Measurements from ENCODE around the gene CHGA. TPM values are rescaled to one million over a fixed set of nuclear protein-coding genes. Genes with fewer than 3 reads are reported as not detected.

The CHGA gene
- total RNA-seq, 6 donors from 2014 or later: 0.46 to 0.81 TPM; not detected in 4

DNA sequence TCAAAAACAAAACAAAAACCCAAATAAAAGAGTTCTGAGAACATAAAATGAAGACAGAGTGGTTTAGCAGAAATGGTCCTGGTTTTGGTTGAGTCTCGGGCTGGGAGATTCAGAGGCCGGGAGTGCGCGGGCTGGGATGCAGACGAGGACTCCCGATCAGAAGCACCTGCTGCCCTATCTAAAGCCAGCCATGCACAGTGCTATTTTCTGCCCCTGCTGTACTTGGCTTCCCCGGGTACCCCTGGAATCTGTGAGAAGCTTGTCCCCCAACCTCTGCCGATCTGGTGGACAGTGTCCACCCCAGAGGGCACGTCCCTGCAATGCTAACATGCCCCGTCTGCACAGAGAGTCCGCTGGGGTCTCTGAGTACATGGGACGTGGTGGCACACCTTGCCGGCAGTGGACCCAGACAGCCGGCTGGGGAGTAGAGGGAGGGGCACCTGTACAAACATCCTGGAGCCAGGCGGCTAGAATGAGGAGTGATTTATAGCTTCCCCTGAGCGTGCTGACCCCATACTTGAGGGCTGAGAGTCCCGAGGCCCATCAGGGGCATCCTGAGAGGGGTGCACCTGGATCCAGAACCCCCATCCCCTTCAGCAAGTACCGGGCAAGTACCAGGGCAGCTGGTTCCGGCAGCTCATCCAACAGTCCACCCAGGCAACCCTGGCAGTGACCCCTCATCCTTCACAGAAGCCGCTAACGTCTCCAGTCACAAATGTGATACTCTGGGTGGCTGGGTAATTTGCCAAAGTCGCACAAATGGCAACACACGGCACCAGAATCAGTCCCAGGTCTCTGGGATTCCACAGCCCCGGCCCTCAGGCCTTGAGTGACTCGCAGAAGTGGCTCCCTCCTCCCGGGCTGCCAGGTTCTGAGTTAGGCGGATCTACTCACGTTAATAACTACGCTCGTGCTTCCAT is 37.1 kb downstream of the CHGA start:
- Histone ChIP-seq H3K9me3 (no peaks in the 10 kb centered on the region), H3K4me3 (no peak overlapping the region), H3K27me3 (no peaks in the 10 kb centered on the region), H3K4me1 (peaks cover 0 to 14% (median 9%) of the 10 kb centered on the region in 4 donors), H3K36me3 (peaks cover 6 to 58% (median 41%) of the 10 kb centered on the region in 4 donors), H3K27ac (no peak overlapping the region)
- ATAC-seq (ENCODE audit: low FRiP score in 2 of 2) (no peak), DNase-seq (no peak)
- 88 to 90% methylated on average over 11 to 30 of the region's 30 CpGs for WGBS, 2 donors
- TF ChIP-seq POLR2A (IDR thresholded peaks at IDR 0.05): no peak
- TF ChIP-seq EP300 (IDR thresholded peaks at IDR 0.05): no peak
- no peak for TF ChIP-seq POLR2AphosphoS5 (IDR thresholded peaks at IDR 0.05)
- no peak for TF ChIP-seq CTCF (IDR thresholded peaks at IDR 0.05)

DNA sequence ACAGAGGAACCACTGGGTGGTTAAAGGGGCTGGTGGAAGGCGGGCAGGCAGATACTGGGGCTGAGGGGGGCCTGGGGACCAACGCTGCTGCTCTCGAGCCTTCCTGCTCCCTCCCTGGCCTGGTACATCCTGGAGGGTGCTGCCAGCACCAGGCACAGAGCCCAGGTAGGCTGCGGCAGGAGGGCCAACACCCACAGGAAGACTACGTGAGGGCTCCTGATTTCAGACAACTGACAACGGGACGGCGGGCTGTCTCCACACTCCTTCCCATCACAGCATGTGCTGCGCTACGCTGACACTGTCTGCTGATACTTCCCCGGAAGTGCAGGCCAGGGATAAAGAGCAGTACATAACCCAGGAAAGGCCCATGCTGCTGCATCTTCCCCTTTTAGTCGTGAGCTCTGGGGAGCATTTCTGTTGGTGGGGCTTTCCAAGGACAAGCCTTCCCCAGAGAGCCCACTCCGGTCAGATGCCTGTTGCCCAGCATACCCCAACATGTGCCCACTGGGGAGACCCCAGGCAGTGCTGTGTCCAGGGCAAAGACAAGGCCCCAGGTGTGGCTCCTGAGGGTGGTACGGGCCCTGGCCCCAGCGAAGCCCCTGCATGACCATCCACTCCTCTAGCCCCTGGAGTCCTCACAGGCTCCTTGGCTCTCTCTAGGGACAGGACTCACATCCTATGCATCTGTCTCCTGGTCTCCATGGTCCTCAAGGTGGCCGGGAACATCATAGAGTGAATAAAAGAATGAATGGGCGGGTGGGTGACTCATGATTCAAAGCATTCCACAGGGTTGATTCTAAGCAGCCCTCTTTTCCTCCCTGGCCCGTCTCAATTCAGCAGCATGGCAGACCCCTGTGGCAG is 38.0 kb downstream of the CHGA start:
- H3K36me3 ChIP-seq: peaks cover 6 to 50% (median 41%) of the 10 kb centered on the region in 4 donors
- DNase-seq: peak in 1 of 2 donors; percentile 40
- WGBS, 2 donors: 92 to 94% methylated on average over 5 to 18 of the region's 18 CpGs

DNA sequence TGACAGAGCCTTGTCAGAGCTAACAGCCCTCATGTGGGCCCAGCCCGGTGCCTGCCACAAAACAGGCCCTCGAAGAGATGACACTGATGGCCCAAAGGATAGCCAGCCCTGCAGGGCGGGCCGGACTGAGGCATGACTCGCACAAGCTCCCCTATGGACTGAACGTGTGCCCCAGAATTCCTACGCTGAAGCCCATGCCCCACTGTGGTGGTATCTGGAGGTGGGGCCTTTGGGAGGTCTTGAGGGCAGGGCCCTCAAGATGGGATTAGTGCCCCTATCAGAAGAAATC is 38.6 kb downstream of the CHGA start:
- no peak for ATAC-seq (ENCODE audit: low FRiP score in 2 of 2)
- TF ChIP-seq POLR2AphosphoS5 (IDR thresholded peaks at IDR 0.05) (no peak), EP300 (IDR thresholded peaks at IDR 0.05) (no peak), POLR2A (IDR thresholded peaks at IDR 0.05) (no peak), CTCF (IDR thresholded peaks at IDR 0.05) (no peak)
- Histone ChIP-seq H3K4me3 (no peak overlapping the region), H3K4me1 (peaks cover 0 to 16% (median 11%) of the 10 kb centered on the region in 4 donors), H3K36me3 (peaks cover 6 to 49% (median 39%) of the 10 kb centered on the region in 4 donors), H3K27me3 (no peaks in the 10 kb centered on the region), H3K9me3 (no peaks in the 10 kb centered on the region), H3K27ac (no peak overlapping the region)
- peak in 1 of 2 donors; percentile 59 for DNase-seq
- WGBS, 2 donors: 95 to 98% methylated on average over 7 of the region's 7 CpGs

More for the DNA sequence above, 38.0 kb downstream of the CHGA start:
- H3K4me3 ChIP-seq: no peak overlapping the region
- TF ChIP-seq EP300 (IDR thresholded peaks at IDR 0.05) (no peak), POLR2A (IDR thresholded peaks at IDR 0.05) (no peak), CTCF (IDR thresholded peaks at IDR 0.05) (no peak), POLR2AphosphoS5 (IDR thresholded peaks at IDR 0.05) (no peak)
- H3K4me1 ChIP-seq: peaks cover 0 to 16% (median 11%) of the 10 kb centered on the region in 4 donors
- ATAC-seq (ENCODE audit: low FRiP score in 2 of 2): no peak
- H3K27me3 ChIP-seq: no peaks in the 10 kb centered on the region
- no peak overlapping the region for H3K27ac ChIP-seq
- no peaks in the 10 kb centered on the region for H3K9me3 ChIP-seq

DNA sequence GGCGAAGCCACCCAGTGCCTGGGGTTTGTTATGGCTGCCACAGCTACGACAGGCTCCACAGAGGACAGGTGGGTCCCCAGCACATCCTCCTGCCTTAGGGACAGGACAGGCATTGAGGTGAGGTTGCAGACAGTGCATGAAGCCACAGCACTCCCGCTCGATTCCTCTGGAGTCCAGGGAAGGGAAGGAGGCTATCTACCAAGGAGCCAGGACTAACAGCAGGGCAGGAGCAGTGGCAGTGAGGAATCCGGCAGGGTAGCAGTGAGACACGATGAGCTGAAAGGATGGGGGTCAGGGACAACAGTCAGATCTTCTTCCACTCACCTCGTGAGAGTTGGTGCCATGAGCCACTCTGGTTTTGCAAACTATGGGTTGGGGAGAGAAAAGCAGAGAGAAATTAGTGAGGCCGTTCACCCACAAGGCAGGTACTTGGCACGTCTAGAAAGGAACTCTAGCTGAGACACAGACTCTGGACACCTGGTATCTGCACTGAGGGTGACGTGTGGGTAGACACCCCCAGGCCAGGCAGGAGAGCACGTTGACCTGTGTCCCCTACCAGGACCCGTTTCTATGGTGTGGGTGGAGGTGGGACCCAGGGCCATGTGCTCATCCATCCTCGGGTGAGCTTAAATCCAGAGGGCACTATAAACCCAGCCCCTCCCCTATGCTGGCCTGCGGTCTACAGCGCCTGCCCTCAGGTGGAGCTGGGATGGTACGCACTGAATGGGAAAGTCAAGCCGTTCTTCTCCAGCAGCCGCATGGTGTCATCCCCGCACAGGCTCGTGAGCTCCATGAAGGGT is 39.3 kb downstream of the CHGA start:
- WGBS, 2 donors: 93 to 94% methylated on average over 14 to 20 of the region's 20 CpGs
- H3K4me3 ChIP-seq: no peak overlapping the region
- ATAC-seq (ENCODE audit: low FRiP score in 2 of 2) (peak in 1 of 2 donors; percentile 16), DNase-seq (no peak)
- H3K27ac ChIP-seq: no peak overlapping the region
- H3K4me1 ChIP-seq: peaks cover 0 to 16% (median 11%) of the 10 kb centered on the region in 4 donors
- H3K9me3 ChIP-seq: no peaks in the 10 kb centered on the region
- TF ChIP-seq POLR2A (IDR thresholded peaks at IDR 0.05): no peak
- TF ChIP-seq POLR2AphosphoS5 (IDR thresholded peaks at IDR 0.05): no peak
- TF ChIP-seq EP300 (IDR thresholded peaks at IDR 0.05): no peak
- no peak for TF ChIP-seq CTCF (IDR thresholded peaks at IDR 0.05)
- H3K36me3 ChIP-seq: peaks cover 6 to 42% (median 34%) of the 10 kb centered on the region in 4 donors
- no peaks in the 10 kb centered on the region for H3K27me3 ChIP-seq

Measured in upper lobe of left lung (tissue), 6 donors.